ENCODE results near the gene JMJD4. TPM values are rescaled to one million over a fixed set of nuclear protein-coding genes. Genes with fewer than 3 reads are reported as not detected.
"Not testable (repeated sequence)": the region's sequence is repeated elsewhere in the genome, so short reads cannot be mapped to it uniquely, and the experiment has no call there.

The JMJD4 gene
- polyA plus RNA-seq, 3 donors = 7.9 to 11.2 (median 11.2) TPM

DNA sequence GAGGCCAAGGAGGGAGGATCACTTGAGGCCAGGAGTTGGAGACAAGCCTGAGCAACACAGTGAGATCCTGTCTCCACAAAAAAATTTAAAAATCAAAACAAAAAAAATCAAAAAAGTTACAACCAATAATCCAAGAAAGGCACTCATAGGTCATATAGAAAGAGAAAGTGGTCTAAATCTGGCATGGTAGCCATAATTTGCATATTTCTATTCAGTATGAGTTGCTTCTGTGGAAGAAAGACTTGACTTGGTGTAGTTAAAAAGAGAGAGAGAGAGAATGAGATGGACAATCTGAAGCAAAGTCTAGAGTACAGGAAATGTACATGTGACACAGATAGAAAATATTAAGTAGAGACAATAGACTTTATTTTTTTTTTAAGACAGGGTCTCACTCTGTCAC is 22.5 kb downstream of the JMJD4 start:
- intact Hi-C loops (cut with micrococcal nuclease) = no loop called here
- no peak overlapping the region for H3K27ac ChIP-seq (ENCODE audit: low read depth in 1 of 2, low read length in 2 of 2)
- H3K27me3 ChIP-seq (ENCODE audit: control insufficient read depth in 2 of 2, insufficient read depth in 2 of 2, low read length in 2 of 2) = no peaks in the 10 kb centered on the region
- Mint-ChIP-seq H3K9me3 (peaks cover 28 to 67% (median 56%) of the 10 kb centered on the region in 7 donors), H3K4me1 (no peaks in the 10 kb centered on the region), H3K27ac (no peak overlapping the region), H3K36me3 (no peaks in the 10 kb centered on the region), H3K27me3 (ENCODE audit: low read depth in 3 of 3) (peaks cover 3 to 5% (median 4%) of the 10 kb centered on the region in 3 donors), H3K4me3 (no peak overlapping the region)
- no peak overlapping the region for H3K4me2 ChIP-seq (replicated peaks; ENCODE audit: extremely low read depth, low read length, poor library complexity, severe bottlenecking)
- H3K36me3 ChIP-seq (replicated peaks in 1 of 2; ENCODE audit: control insufficient read depth in 1 of 2, insufficient read depth in 2 of 2, low read length in 2 of 2) = no peaks in the 10 kb centered on the region
- no peak for DNase-seq
- peaks cover 30 to 47% of the 10 kb centered on the region in 2 donors for H3K9me3 ChIP-seq (replicated peaks in 1 of 2; ENCODE audit: control insufficient read depth in 1 of 2, insufficient read depth in 1 of 2, low read length in 2 of 2)
- no peaks in the 10 kb centered on the region for H4K20me1 ChIP-seq (ENCODE audit: insufficient read depth, low read length)
- H3K4me1 ChIP-seq (ENCODE audit: control insufficient read depth in 1 of 2, insufficient read depth in 2 of 2, low read length in 2 of 2) = no peaks in the 10 kb centered on the region
- TF ChIP-seq CTCF (IDR thresholded peaks at IDR 0.05) = no peak
- no peaks in the 10 kb centered on the region for H3K79me2 ChIP-seq (ENCODE audit: insufficient read depth, low read length)
- no peak overlapping the region for H3K9ac ChIP-seq (ENCODE audit: insufficient read depth, low read length, poor library complexity, severe bottlenecking)
- no peak overlapping the region for H2AFZ ChIP-seq (ENCODE audit: insufficient read depth, low read depth, low read length, poor library complexity, severe bottlenecking)
- no peak overlapping the region for H3K4me3 ChIP-seq (replicated peaks in 1 of 3; ENCODE audit: low read depth in 2 of 3, low read length in 3 of 3)

DNA sequence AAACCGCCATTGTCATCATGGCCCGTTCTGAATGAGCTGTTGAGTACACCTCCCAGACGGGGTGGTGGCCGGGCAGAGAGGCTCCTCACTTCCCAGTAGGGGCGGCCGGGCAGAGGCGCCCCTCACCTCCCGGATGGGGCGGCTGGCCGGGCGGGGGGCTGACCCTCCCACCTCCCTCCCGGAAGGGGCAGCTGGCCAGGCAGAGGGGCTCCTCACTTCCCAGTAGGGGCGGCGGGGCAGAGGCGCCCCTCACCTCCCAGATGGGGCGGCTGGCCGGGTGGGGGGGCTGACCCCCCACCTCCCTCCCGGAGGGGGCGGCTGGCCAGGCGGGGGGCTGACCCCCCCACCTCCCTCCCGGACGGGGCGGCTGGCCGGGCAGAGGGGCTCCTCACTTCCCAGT is 24.6 kb downstream of the JMJD4 start:
- H3K36me3 ChIP-seq (replicated peaks in 1 of 2; ENCODE audit: control insufficient read depth in 1 of 2, insufficient read depth in 2 of 2, low read length in 2 of 2); H3K79me2 ChIP-seq (ENCODE audit: insufficient read depth, low read length); H3K4me3 ChIP-seq (replicated peaks in 1 of 3; ENCODE audit: low read depth in 2 of 3, low read length in 3 of 3); H3K27ac ChIP-seq (ENCODE audit: low read depth in 1 of 2, low read length in 2 of 2); H3K27ac Mint-ChIP-seq; intact Hi-C loops (cut with micrococcal nuclease); DNase-seq; H3K4me3 Mint-ChIP-seq; H3K27me3 ChIP-seq (ENCODE audit: control insufficient read depth in 2 of 2, insufficient read depth in 2 of 2, low read length in 2 of 2); H3K4me2 ChIP-seq (replicated peaks; ENCODE audit: extremely low read depth, low read length, poor library complexity, severe bottlenecking); H2AFZ ChIP-seq (ENCODE audit: insufficient read depth, low read depth, low read length, poor library complexity, severe bottlenecking); H3K4me1 ChIP-seq (ENCODE audit: control insufficient read depth in 1 of 2, insufficient read depth in 2 of 2, low read length in 2 of 2); H4K20me1 ChIP-seq (ENCODE audit: insufficient read depth, low read length); H3K36me3 Mint-ChIP-seq; H3K9ac ChIP-seq (ENCODE audit: insufficient read depth, low read length, poor library complexity, severe bottlenecking); H3K27me3 Mint-ChIP-seq (ENCODE audit: low read depth in 3 of 3); H3K4me1 Mint-ChIP-seq: not testable (repeated sequence)
- H3K9me3 Mint-ChIP-seq = peaks cover 23 to 65% (median 55%) of the 10 kb centered on the region in 7 donors
- WGBS (ENCODE audit: insufficient coverage) = 100% methylated on average over 2 of the region's 24 CpGs
- peaks cover 41 to 53% of the 10 kb centered on the region in 2 donors for H3K9me3 ChIP-seq (replicated peaks in 1 of 2; ENCODE audit: control insufficient read depth in 1 of 2, insufficient read depth in 1 of 2, low read length in 2 of 2)

Data from CD14-positive monocyte (primary cell).